Measurements from ENCODE around the gene EREG.

GRCh38 chr4:74365761-74366160 is 816 bp downstream of the EREG start:
- TF ChIP-seq CTCF (IDR thresholded peaks at IDR 0.05): no peak
- no peak for TF ChIP-seq POLR2AphosphoS5 (IDR thresholded peaks at IDR 0.05)
